GM19397 (cell line): ENCODE measurements around the gene ANO2.

Source experiments
- ATAC-seq: cut with Tn5 transposase; IDR thresholded peaks from one replicate; pipeline ENCODE4 v1.9.1; 2021; ENCODE audit warnings: mild to moderate bottlenecking, moderate library complexity; ENCODE audit not compliant: unreplicated experiment

ANO2 gene

GRCh38 chr12:5921027-5921909 is 23.8 kb downstream of the ANO2 start:
- no peak for ATAC-seq

- ATAC-seq = no peak
These were observed 28.2 kb downstream of the ANO2 start for GRCh38 chr12:5916785-5917290.

GRCh38 chr12:5915511-5915910 is 29.5 kb downstream of the ANO2 start:
- no peak for ATAC-seq

GRCh38 chr12:5914387-5915149 is 30.5 kb downstream of the ANO2 start:
- ATAC-seq = no peak

- no peak for ATAC-seq
These were observed 31.7 kb downstream of the ANO2 start for GRCh38 chr12:5913387-5913786.

GRCh38 chr12:5912437-5913334 is 32.4 kb downstream of the ANO2 start:
- ATAC-seq = no peak

- ATAC-seq = no peak
These were observed 33.0 kb downstream of the ANO2 start for GRCh38 chr12:5912011-5912410.

GRCh38 chr12:5910790-5911548 is 34.1 kb downstream of the ANO2 start:
- ATAC-seq = no peak

GRCh38 chr12:5909560-5909959 is 35.5 kb downstream of the ANO2 start:
- no peak for ATAC-seq

GRCh38 chr12:5908251-5908650 is 36.8 kb downstream of the ANO2 start:
- no peak for ATAC-seq

- ATAC-seq = no peak
These were observed 37.3 kb downstream of the ANO2 start for GRCh38 chr12:5907807-5908206.

- ATAC-seq = no peak
These were observed 39.3 kb downstream of the ANO2 start for GRCh38 chr12:5905757-5906156.

GRCh38 chr12:5904969-5905368 is 40.1 kb downstream of the ANO2 start:
- no peak for ATAC-seq

GRCh38 chr12:5904441-5904840 is 40.6 kb downstream of the ANO2 start:
- ATAC-seq = no peak

- ATAC-seq = no peak
These were observed 42.3 kb downstream of the ANO2 start for GRCh38 chr12:5902736-5903135.

- no peak for ATAC-seq
These were observed 43.6 kb downstream of the ANO2 start for GRCh38 chr12:5901416-5901815.

- ATAC-seq = no peak
These were observed 44.4 kb downstream of the ANO2 start for GRCh38 chr12:5900533-5901205.

GRCh38 chr12:5900076-5900475 is 45.0 kb downstream of the ANO2 start:
- ATAC-seq = no peak

- no peak for ATAC-seq
These were observed 45.4 kb downstream of the ANO2 start for GRCh38 chr12:5899675-5900074.

- no peak for ATAC-seq
These were observed 46.2 kb downstream of the ANO2 start for GRCh38 chr12:5898874-5899273.
